GM12873 (cell line): ENCODE measurements around the gene LOC101059915.

Experiments
- TF ChIP-seq, protein P1 (sequence below): IDR thresholded peaks from 2 replicates; pipeline ENCODE4 v1.5.1; 2012; ENCODE audit warnings: low read depth, mild to moderate bottlenecking, moderate library complexity, low read length, control low read depth; ENCODE audit not compliant: insufficient read depth; ENCODE audit errors: missing control alignments

LOC101059915 gene

GRCh38 chrX:71622032-71622575 lies 45.2 kb upstream of the LOC101059915 start:
- TF ChIP-seq, protein P1, sequence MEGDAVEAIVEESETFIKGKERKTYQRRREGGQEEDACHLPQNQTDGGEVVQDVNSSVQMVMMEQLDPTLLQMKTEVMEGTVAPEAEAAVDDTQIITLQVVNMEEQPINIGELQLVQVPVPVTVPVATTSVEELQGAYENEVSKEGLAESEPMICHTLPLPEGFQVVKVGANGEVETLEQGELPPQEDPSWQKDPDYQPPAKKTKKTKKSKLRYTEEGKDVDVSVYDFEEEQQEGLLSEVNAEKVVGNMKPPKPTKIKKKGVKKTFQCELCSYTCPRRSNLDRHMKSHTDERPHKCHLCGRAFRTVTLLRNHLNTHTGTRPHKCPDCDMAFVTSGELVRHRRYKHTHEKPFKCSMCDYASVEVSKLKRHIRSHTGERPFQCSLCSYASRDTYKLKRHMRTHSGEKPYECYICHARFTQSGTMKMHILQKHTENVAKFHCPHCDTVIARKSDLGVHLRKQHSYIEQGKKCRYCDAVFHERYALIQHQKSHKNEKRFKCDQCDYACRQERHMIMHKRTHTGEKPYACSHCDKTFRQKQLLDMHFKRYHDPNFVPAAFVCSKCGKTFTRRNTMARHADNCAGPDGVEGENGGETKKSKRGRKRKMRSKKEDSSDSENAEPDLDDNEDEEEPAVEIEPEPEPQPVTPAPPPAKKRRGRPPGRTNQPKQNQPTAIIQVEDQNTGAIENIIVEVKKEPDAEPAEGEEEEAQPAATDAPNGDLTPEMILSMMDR: no peak

GRCh38 chrX:71622576-71623450 lies 44.5 kb upstream of the LOC101059915 start:
- TF ChIP-seq, protein P1: peak; percentile 33

DNA sequence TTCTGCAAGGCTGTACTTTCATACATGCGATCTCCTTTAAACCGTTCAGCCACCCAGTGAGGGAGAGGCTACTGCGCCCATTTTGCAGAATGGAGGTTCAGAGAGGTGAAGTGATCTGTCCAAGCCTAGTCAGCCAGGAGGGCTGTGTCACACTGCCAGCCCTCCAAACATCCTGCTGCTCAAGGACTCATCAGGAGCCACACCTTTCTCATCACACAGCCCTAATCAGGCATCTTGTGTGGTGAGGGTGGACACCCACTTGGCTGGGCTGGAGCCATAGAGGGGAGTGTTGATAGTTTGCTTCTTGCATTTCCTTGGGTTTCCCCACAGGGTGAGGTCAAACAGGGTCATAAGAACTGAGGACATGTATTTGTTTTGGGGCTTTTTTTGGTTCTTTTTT lies 43.6 kb upstream of the LOC101059915 start:
- TF ChIP-seq, protein P1: no peak

- TF ChIP-seq, protein P1: no peak
Measured at GRCh38 chrX:71625471-71625870, 41.9 kb upstream of the LOC101059915 start.

- TF ChIP-seq, protein P1: no peak
Measured at GRCh38 chrX:71626576-71626975, 40.8 kb upstream of the LOC101059915 start.

DNA sequence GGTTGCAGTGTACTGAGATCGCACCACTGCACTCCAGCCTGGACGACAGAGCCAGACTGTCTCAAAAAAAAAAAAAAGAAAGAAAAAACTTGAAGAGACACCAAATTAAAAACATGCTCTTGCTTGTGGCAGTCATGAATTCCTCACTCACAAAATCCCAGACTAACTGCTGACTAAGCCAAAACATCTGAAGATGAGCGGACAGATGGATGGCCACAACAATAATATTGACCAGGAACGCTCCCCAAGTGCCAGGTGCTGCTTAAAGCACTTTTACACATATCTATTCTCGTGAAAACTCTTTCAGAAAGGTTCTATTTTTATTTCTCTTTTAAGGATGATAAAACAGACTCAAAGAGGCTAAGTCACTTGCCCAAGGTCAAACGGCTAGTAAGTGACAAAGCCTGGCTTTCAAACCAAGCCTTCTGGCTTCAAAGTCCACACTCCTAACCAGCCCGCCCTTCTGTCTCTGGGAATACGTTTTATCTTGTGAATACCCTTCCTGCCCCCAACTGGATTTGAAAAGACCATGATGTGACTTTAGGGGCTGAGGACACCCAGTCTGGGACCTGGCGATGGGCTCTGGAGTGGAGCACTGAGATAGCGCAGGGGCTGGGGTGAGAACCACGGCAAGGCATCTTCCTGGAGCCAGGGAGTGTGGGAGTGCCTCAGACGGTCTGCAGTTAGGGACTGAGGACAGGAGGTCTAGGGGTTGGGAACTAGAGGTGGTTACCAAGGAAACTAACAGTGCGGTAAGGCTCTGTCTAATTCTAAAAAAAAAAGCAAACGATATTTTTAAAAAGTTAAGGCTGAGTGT lies 39.5 kb upstream of the LOC101059915 start:
- TF ChIP-seq, protein P1: no peak

DNA sequence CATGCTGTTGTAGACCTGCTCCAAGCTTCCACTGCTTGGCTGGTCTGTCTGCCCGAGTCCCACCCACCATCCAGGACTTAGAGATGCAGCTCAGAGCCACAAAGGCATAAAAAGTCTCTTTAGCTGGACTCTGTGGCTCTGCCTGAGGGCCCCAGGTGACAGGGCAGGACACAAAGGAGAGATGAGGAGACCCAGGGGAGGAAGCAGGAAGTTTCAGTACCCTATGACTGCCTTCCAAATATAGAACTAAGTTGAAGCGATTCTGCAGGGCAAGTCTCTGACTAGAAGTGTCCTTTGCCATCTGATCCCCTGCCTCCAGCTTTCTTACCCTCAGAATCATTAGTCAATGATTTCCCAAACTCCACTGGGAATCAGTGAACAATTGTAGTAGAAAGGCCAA lies 37.9 kb upstream of the LOC101059915 start:
- TF ChIP-seq, protein P1: no peak
